GM20000 (cell line): ENCODE data around the gene OR8B3.
A peak's percentile ranks its signal among the peaks of the same experiment; 100 is the strongest.

Experiments used
- DNase-seq: peaks from one replicate; pipeline ENCODE4 v3.0.0; 2012; ENCODE audit warnings: low spot score
- CTCF ChIP-seq: IDR thresholded peaks from 2 replicates; pipeline ENCODE4 v1.5.1; 2012; ENCODE audit warnings: mild to moderate bottlenecking, control low read depth; ENCODE audit errors: extremely low read depth, missing control alignments

The OR8B3 gene

GRCh38 chr11:124440608-124441007, 41.8 kb upstream of the OR8B3 start:
- no peak for DNase-seq
- TF ChIP-seq CTCF = no peak

DNA sequence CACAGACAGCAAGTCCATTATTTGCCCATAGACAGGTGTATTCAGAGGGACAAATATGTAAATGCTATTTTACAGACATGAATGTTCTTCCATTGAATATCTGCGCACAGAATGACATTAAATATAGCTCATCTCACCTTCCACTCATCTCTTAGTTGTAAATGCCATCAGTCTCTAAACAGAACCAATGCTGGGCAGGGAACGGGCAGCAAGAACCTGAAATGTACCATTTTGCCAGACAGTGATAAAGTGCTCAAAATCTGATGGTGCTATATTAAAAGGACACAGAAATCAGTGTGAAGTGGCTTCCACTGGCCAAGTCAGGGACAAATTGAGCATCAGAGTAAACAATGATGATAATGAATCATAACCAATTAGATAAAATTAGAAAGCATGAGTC, 35.9 kb upstream of the OR8B3 start:
- TF ChIP-seq CTCF = no peak
- DNase-seq = no peak

- no peak for TF ChIP-seq CTCF
Measured at GRCh38 chr11:124429599-124429998, 30.8 kb upstream of the OR8B3 start.

DNA sequence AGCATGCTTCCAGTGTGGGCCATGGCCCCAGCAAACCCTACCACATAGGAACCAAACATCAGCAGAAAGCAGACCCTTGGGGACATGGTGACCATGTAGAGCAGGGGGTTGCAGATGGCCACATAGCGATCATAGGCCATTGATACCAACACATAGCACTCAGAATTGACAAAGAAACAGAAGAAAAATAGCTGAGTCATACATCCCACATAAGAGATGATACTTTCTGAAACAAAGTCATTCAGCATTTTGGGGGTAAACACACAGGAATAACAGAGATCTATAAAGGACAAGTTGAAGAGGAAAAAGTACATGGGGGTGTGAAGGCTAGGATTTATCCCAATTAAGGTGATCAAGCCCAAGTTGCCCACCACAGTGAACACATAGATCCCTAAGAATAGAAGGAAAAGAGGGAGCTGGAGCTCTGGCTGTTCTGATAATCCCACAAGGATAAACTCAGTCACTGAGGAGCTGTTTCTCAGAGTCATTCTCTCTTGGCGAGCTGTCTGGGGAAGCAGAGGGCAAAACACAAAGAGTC, 25.6 kb upstream of the OR8B3 start, which contains the start of gene OR8B4:
OR8B4 (minus strand) TSS at position 488 of the 538 bp plus-strand sequence; CDS start at position 488, 0 bp downstream.
- DNase-seq = no peak
- no peak for TF ChIP-seq CTCF

More at GRCh38 chr11:124429599-124429998, 30.8 kb upstream of the OR8B3 start:
- no peak for DNase-seq

DNA sequence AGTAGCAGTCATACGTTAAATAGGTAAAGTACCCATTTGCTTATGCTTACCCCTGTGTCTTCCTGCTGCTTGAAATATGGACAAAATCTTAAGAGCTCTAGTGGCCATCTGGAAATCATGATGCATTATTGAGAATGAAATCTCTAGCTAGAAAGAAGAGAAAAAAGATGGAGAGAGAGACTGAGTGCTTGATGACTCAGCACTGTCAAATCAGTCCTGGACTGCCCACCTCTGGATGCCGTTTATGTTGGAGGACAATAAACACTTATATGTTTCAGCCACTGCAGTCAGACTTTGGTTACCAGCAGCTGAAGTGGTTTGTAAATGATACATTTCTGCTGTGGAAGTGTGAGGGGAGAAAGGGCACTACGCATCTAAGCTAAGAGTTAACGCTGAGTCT, 22.2 kb upstream of the OR8B3 start:
- no peak for DNase-seq
- no peak for TF ChIP-seq CTCF

- DNase-seq = peak; percentile 57
- TF ChIP-seq CTCF = peak; percentile 64
Measured at GRCh38 chr11:124415356-124415923, 16.6 kb upstream of the OR8B3 start.

- no peak for DNase-seq
- no peak for TF ChIP-seq CTCF
Measured at GRCh38 chr11:124409906-124410305, 11.1 kb upstream of the OR8B3 start.
